ENCODE measurements around the gene CSTF3.
"Not testable (repeated sequence)": the region's sequence is repeated elsewhere in the genome, so short reads cannot be mapped to it uniquely, and the experiment has no call there.

Gene CSTF3

DNA sequence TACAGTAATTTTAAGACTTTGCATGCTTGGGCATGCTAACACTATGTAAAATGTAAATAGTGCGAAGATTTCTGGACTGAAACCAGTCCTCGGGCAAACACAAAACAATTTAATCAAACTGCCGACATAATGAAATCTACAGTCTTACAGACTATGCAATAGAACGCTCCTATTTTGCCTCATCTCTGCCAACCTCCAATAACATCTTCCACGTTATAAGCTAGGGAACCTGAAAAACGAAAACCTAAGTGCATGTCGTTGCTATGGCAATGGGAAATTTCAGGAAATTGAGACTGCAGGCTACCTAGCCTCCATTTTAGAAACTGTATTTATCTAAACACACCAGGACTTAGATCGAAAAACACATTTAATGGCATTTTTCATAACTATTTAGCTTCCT is 1.1 kb downstream of the CSTF3 start:
- no peak for DNase-seq

DNA sequence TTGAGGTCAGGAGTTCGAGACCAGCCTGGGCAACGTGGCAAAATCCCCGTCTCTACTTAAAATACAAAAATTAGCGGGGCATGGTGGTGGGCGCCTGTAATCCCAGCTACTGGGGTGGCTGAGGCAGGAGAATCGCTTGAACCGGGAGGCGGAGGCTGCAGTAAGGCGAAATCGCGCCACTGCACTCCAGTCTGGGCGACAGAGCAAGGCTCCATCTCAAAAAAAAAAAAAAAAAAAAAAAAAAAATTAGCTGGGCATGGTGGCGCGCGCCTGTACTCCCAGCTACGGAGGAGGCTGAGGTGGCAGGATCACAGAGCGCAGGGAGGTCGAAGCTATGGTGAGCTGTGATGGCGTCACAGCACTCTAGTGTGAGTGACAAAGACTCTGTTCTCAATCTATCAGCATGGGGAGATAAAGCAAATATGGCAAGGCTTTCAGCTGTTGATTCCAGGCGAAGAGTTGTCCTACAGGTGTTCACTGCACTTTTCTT is 1.9 kb downstream of the CSTF3 start:
- not testable (repeated sequence) for DNase-seq

DNA sequence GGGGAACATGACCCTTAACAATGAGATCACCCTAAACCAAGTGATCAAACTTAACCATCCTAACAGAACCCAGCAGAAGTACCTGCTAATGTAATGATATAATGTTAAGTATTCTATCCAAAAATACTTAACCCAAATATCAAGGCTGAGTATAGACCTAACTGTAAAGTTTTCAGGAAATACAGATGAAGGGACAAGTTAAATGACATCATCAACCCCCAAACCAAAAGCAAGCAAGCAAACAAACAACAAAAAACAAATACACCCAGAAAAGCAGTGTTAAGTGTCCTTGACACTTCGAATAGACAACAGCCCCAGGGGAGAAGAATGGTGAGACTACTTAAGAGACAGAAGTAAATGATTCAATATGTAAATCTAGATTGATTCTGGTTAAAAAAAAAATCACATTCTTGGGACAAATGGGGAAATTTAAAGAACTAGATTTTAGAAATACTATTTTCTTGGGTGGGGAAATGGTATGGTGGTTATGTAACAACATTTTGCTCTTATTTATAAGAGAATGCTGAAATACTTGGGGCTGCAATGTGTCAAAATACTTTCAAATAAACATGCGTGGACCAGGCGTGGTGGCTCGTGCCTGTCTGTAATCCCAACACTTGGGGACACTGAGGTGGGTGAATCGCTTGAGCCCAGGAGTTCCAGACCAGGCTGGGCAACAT is 2.5 kb downstream of the CSTF3 start:
- DNase-seq, result no peak

DNA sequence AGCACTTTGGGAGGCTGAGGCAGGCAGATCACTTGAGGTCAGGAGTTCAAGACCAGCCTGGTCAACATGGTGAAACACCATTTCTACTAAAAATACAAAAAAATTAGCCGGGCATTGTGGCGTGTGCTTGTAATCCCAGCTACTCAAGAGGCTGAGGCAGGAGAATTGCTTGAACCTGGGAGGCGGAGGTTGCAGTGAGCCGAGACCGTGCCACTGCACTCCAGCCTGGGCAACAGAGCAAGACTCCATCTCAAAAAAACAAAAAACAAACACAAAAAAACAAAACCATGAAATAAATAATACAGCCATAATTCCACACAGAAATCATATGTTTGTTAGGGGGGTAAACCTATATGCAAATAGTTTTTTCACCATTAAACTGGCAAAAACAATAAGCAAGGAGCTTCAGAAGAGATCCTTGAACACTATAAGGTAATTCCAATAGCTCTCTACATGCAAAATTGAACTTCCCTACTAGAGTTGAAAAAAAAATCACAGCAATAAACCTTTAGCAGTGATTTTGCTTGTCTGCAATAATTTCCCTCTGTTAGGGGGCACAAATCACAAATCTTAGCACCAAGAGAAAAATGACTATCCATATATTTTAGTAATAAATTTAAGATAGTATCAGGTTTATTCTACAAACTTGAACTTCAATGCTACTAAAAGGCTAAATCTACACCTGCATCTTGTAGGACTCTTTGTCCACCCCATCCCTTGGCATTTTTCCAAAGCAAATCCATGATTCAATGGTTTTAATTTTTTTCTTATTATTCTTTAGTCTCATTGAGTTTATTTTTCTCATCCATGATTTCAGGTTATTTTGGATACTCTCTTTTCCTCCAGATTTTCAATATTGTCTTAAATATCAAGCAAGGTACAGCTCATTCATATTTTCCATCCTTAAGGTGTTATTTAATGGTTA is 3.9 kb downstream of the CSTF3 start:
- no peak for DNase-seq

DNA sequence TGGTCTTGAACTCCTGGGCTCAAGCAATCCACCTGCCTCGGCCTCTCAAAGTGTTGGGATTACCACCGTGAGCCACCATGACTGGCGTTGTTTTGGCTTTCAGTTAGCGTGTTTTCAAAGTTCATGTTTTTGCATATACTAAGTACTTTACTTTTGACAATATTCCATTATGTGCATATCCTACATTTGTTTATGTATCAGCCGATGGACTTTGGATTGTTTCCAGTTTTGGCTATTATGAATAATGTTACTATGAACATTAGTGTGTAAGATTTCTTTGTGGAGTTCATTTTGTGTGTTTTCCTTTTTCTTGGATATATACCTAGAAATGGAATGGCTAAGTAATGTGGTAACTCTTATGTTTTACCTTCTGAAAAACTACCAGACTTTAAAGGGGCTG is 9.9 kb downstream of the CSTF3 start:
- DNase-seq, result no peak

DNA sequence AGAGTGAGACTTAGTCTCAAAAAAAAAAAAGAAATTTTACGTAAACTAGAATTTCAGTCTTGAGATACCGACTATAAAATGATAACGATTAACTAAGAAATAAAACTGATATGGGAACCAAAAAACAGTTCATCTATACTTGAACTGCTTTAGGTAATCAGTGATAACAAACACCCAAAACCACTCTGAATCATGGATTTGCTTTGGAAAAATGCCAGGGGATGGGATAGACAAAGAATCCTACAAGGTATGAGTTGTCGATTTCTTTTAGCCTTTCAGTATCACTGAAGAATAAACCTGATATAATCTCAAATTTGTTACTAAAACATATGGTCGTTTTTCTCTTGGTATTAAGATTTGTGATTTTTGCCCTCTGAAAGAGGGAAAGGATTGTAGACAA is 13.7 kb downstream of the CSTF3 start:
- DNase-seq, result no peak

DNA sequence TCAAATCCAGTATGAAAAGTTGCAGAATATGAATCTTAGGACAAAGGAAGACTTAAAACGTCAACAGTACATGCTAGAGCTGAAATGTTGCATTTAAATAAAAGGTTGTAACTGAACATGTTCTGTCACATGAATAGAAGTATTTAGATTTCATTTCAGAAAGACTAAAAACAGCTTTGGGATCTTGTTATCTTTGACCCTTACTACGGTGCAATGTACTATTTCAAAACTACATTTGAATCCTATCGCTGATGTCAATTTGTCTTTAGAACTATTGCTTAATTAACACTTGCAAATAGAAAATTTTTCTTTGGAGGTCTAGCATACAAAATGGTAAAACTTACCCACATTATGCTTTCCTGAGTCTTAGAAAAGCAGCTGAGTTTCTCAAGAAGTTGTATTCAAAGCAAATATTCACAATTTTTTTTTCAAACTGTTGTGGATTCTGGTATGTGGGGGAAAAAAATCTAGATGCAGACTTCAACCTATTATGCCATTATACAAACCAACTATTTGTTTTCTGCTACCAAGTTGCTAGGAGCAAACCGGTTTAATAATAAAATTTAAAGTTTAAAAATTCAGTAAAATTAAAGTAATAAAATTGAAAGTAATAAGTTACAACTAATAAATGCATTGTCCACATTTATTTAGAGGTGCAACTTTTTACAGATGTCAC is 25.4 kb downstream of the CSTF3 start:
- no peak for DNase-seq

DNA sequence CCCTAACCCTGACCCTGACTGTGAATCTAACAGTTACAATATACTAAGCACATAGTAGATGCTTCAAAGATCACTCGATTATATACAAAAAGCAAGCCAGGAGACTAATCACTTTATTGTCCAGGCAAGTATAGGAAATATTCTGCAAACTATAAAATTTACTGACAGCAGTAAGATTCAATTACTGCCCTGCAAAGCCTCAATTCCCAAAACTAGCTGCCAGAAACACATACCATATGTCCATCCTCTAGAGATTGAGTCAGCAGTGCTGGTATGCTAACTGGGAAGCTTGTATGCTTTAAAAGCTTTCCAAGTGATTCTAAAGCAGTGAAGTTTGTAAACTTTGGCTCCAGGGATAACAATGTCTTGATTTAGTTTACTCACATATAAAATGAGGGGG is 26.1 kb downstream of the CSTF3 start:
- no peak for DNase-seq

DNA sequence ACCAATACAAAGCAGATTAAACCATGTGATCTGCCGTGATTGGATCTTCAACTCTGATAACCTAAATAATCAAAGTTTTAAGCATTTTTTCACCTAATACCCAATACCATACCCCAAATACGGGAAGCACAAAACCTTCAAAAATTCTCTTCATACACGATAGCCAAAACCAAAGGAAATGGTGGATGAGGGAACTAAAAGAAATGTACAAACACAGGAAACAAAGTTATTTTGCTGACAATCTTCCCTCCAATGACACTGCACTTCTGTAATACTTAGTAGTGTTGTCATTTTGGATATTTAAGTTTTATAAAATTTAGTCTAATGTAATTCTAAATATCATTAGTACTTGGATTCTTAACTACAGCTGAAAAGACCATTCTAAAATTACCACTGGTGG is 27.0 kb downstream of the CSTF3 start:
- peak in 1 of 2 donors; percentile 42 for DNase-seq

DNA sequence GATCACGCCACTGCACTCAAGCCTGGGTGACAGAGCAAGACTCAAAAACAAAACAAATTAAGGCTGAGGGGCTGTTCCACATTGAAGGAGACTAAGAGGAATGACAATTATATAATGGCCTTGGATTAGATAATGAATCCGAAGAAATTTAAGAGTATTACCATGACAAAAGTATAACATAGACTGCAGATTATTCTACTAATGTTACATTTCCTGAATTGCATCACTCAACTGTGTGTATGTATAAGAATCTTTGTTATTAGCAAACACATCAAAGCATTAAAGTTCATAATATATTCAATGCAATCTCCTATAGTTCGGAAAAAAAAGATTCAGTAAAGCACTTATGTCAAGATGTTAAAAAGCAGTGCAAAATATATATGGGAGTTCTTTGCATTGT is 27.5 kb downstream of the CSTF3 start:
- DNase-seq, result no peak

DNA sequence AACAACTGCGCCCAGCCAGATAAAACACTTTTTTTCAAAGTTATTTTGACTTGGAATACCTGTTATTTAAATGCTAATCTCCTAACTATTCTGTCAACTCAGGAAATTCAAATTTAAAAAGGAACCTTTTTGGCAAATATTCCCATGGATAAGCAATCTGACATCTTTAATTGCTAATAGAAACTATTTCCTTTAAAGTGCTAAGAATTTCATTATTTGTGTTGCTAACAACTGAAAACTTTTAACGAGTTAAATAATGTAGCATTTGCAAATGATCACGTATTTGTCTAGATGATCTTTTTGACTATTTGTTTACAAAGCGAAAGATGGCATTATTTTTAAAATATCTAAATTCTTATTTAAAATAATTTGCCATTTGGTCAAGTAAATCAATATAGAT is 28.8 kb downstream of the CSTF3 start:
- DNase-seq, result no peak

DNA sequence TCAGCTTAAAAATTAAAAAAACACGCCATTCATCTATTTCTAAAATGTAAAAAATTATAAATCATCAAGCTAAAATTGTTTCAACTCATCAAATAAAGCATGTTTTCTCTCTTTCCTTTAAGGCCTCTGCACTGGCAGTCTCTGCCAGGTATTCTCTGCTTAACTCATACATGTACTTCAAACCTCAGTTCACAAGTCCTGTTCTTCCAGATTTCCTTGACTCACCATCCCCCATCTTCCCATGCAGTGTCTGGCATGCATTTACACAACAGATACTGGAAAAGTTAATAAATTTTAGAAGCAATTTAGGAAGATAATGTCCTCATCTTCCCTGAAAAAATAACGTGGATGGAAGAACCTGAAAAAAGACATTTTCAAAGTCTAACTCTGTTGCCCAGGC is 32.5 kb downstream of the CSTF3 start:
- no peak for DNase-seq

DNA sequence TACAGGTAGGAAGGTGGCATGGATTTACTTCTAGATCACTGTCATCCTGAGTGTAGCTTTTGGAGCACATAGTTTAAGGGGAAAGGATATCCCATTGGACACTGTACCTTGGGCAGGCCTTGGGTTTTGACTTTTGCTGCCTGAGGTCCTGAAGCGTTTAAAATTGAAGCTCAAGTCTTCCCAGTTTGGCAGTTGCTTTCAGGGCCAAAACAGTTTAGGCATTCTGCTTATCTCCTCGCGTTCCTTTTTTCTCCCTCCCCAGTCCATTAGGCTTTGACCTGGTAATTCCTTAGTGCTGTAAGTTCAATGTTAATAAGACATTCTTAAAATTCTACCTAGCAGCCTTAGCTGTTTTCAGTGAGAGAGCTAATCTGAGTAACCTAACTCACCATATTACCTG is 35.7 kb downstream of the CSTF3 start:
- no peak for DNase-seq

DNA sequence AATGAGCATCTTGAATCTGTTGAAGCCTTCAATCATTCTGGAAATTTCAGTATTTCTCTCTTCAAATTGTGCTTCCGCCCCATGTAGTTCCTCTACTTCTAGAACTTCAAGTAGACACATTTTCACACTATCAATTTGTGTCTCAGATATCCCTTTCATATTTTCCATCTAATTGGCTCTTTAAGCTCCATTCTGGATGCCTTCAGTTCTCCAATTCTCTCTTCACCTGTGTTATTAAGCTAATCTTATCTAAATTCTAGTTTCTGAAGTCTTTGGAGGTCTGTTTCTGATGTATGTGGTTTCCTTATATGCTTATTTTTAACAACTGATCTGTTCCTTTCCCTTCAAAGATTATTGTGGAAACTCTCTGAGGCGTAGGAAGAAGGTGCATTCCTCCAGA is 36.3 kb downstream of the CSTF3 start:
- no peak for DNase-seq

DNA sequence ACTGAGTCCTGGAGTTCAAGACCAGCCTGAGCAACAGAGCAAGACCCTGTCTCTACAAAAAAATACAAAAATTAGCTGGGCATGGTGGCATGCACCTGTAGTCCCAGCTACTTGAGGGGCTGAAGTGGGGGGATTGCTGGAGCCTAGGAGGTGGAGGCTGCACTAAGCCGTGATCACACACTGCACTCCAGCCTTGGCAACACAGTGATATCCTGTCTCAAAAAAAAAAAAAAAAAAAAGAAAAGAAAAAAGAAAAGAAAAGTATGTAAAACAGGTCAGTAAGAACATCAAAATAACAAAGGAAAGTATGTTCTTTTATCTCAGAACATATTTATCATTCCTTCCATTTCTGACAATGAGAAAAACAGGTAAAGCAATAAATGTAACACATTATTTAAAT is 38.6 kb downstream of the CSTF3 start:
- not testable (repeated sequence) for DNase-seq

DNA sequence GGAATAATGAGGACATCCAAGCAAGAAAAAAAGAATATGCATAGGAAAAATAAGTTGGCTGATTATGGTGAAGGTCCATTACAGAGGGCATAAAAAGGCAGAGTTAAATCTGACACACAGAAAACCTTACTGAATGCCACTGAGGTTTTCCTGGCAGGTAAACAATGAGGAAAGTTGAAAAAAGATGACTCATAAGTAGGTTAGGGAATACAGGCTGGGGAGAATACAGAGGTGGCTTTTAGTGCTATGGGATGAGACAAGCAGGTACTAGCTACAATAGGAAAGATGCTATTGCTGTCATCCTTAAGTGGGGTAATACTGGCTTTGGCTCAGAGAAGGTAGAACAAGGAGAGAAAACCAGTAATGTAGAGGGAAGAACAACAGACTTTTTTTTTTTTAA is 44.7 kb downstream of the CSTF3 start:
- DNase-seq, result no peak

DNA sequence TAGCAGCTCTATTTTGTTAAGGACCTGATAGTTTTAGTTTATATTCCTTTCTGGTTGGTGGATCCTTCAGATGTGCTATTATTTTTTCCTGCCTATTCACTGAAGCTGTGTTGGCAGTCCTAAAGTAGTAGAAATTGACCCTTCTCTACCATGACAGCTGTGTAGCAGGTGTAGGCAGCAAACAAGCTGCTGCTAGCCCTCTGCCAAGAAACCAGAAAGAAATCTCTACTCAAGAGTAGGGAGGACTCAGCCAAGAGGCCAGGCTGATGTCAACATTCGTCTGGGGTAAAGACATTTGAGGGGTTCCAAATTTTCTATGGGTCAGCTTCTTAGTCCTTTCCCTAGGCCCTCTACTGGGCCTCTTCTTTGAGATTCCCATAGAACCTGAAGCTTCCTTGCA is 51.2 kb downstream of the CSTF3 start:
- no peak for DNase-seq

DNA sequence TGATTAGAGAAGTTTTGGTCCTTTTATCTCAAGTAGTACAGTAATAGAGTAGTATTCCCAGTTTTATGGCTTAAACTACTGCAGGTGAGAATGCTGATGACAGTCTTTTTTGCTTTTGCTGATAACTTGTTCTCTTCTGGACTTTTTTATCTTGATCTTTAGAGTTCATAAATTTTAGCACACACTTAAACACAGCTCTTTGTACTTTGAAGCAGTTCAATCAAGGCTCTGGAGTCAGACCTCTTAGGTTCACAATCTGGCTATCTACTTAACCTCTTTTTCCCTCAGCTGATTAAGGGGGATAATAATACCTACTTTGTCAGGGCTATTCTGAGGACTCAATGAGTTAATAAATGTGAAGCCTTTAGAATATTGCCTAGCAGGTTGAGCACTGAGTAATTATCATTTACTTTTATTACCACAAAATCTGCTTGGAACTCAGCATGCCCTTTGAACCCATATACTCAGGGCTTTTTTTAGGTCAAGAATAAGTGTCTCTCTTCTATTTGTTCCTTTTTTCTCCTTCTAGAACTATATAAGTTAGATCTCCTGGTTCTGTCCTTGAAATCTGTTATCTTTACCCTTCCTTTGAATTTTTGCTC is 51.9 kb downstream of the CSTF3 start:
- no peak for DNase-seq

DNA sequence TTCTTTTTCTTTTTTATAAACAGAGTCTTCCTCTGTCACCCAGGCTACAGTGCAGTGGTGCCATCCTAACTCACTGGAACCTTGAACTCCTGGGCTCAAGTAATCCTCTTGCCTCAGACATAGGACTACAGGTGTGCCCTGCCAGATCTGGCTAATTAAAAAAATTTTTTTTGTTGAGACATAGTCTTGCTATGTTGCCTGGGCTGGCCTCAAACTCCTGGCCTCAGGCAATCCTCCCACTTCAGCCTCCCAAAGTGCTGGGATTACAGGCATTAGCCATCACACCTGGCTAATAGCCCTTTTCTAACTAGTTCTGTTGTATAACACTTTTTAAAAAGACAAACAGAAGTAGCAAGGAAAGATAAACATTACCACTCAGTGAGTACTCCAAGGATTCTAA is 57.4 kb downstream of the CSTF3 start:
- DNase-seq, result no peak

DNA sequence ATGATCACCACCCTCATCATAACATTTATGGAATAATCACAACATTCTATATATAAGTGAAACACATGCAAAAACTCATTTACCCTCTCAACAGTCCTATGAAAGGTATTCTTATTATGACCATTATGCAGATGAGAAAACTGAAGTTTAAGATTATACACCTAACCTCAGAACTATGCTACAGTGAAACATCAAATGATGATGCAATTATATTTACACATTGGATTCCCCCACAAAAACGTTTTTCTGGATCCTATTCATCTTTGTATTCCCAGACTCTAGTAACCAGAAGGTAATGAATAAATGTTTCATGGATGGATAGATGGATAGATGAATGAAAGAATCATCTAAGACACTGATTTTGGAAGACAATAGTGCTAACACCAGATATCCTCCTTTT is 67.1 kb downstream of the CSTF3 start:
- no peak for DNase-seq

DNA sequence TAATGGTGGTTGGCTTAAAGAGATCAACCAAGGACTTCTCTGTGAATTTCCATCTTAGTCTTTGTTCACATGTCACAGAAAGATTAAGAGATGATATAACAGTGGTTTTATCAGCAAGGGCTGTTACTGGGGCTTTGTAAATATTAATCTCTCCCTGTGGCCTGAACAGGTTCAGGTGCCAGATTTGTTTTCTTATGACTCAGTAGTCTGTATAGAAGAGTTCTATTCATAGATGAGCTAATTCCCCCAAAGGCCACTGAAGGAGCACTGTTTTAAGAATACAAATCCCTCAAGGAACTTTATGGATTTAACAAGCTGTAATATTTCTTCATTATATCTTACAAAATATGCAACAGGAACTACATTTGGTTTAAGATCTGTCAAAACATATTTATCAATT is 71.5 kb downstream of the CSTF3 start:
- no peak for DNase-seq

DNA sequence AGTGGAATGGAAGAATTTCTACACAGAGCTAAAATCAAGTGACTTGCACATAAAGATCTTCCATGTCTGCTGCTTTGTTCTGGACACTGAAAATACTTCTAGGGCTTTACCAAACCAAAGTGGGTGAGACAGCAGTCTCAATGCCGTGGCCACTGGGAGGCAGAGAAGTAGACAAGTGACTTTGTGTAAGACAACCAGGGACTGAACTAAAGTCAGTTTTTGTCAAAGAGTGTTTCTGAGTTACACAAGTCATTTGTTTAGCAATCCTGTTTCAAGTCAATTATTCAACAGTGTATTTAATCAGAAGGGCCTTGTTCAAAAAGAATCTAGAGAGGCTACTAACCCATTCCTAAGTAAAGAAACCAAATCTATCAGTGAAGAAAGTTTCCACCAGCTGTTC is 75.3 kb downstream of the CSTF3 start:
- DNase-seq, result no peak

DNA sequence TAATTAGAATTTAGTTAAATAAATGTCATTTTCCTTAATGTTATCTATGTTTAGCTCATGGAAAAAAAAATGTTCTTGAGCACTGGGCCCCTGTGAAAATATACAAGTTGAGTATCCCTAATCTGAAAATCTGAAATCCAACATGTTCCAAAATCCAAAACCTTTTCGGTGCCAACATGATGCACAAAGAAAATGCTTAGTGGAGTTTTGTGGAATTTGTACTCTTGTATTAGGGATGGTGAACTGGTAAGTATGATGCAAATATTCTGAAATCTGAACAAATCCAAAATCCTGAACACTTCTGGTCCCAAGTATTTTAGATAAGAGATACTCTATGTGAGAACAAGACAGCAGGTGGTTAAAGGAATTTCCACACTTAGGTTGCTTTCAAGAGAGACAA is 77.4 kb downstream of the CSTF3 start:
- no peak for DNase-seq
